Large intestine (tissue), 12 donors: ENCODE measurements around the gene PLXNA4. TPM values are rescaled to one million over a fixed set of nuclear protein-coding genes. Genes with fewer than 3 reads are reported as not detected.

Experiments
- DNase-seq, 2 donors: peaks; one replicate each; pipeline versions ENCODE4 v3.0.0 to v3.0.0-alpha.2; 2013
- H3K27ac ChIP-seq: one replicate; pipeline ENCODE4 v1.5.1; 2013; ENCODE audit warnings: low read length
- H3K27me3 ChIP-seq: 2 replicates; pipeline ENCODE4 v1.6.1; 2013; ENCODE audit warnings: low read length; ENCODE audit not compliant: control insufficient read depth, insufficient read depth
- H3K36me3 ChIP-seq: 2 replicates; pipeline ENCODE4 v1.6.1; 2013; ENCODE audit warnings: low read length; ENCODE audit not compliant: control insufficient read depth, insufficient read depth
- H3K4me1 ChIP-seq: one replicate; pipeline ENCODE4 v1.6.1; 2013; ENCODE audit warnings: low read length; ENCODE audit not compliant: control insufficient read depth, insufficient read depth
- H3K4me3 ChIP-seq: one replicate; pipeline ENCODE4 v1.5.1; 2013; ENCODE audit warnings: low read length
- H3K9me3 ChIP-seq: one replicate; pipeline ENCODE4 v1.6.1; 2013; ENCODE audit warnings: mild to moderate bottlenecking, low read depth, low read length, moderate library complexity; ENCODE audit not compliant: control insufficient read depth
- WGBS: methylation state at CpG from one replicate; pipeline ENCODE4 v1.1.5; 2013; ENCODE audit warnings: low lambda C conversion rate; ENCODE audit not compliant: insufficient coverage; 5-methylcytosine and 5-hydroxymethylcytosine counted together
- long read RNA-seq, 11 donors: transcript quantifications; one replicate each; lab custom pipeline, GENCODE V29; 2026
- polyA plus RNA-seq: library from polyadenylated mRNA; unstranded; fragments of 120-200 nt; gene quantifications from one replicate; pipeline ENCODE4 v1.2.1, GENCODE V29; 2013

PLXNA4 gene
- polyA plus RNA-seq, result 3.2 TPM
- long read RNA-seq, donor 1, result 0 reads
- long read RNA-seq, donor 2, result 0 reads
- long read RNA-seq, donor 3, result 0 reads
- long read RNA-seq, donor 4, result 0 reads
- long read RNA-seq, donor 5, result 0 reads
- long read RNA-seq, donor 6, result 0 reads
- long read RNA-seq, donor 7, result 0 reads
- long read RNA-seq, donor 8, result 0 reads
- long read RNA-seq, donor 9, result 0 reads
- long read RNA-seq, donor 10, result 0 reads
- long read RNA-seq, donor 11, result 0 reads

- Histone ChIP-seq H3K4me1 (peaks cover 2% of the 10 kb centered on the region), H3K27ac (no peak within 1 kb of the TSS), H3K4me3 (peak within 1 kb of the TSS; percentile 12), H3K9me3 (peaks cover 6% of the 10 kb centered on the region), H3K36me3 (no peaks in the 10 kb centered on the region), H3K27me3 (peaks cover 81% of the 10 kb centered on the region)
- peak in 1 of 2 donors; percentile 18 for DNase-seq
- no CpG with 5 or more reads among the region's 67 CpGs for WGBS
Measured at GRCh38 chr7:132575982-132576720, at the start of gene PLXNA4. PLXNA4 (minus strand) TSS chr7:132576470; CDS start chr7:132508693, 67,777 bp downstream.

GRCh38 chr7:132625651-132626050, 49.4 kb upstream of the PLXNA4 start:
- Histone ChIP-seq H3K4me3 (no peak overlapping the region), H3K27ac (no peak overlapping the region), H3K4me1 (no peaks in the 10 kb centered on the region), H3K36me3 (no peaks in the 10 kb centered on the region), H3K9me3 (no peaks in the 10 kb centered on the region), H3K27me3 (peaks cover 2% of the 10 kb centered on the region)
- no peak for DNase-seq
- no CpG with 5 or more reads among the region's 2 CpGs for WGBS

- Histone ChIP-seq H3K4me1 (no peaks in the 10 kb centered on the region), H3K27me3 (peaks cover 7% of the 10 kb centered on the region), H3K9me3 (no peaks in the 10 kb centered on the region), H3K4me3 (no peak overlapping the region), H3K27ac (no peak overlapping the region), H3K36me3 (no peaks in the 10 kb centered on the region)
- WGBS, result 100% methylated on average over 1 of the region's 4 CpGs
- DNase-seq, result no peak
Measured at GRCh38 chr7:132622081-132622480, 45.8 kb upstream of the PLXNA4 start.

- Histone ChIP-seq H3K9me3 (no peaks in the 10 kb centered on the region), H3K36me3 (no peaks in the 10 kb centered on the region), H3K4me3 (no peak overlapping the region), H3K27ac (no peak overlapping the region), H3K4me1 (peaks cover under 1% of the 10 kb centered on the region), H3K27me3 (peaks cover 26% of the 10 kb centered on the region)
- WGBS, result no CpG with 5 or more reads among the region's 6 CpGs
- DNase-seq, result no peak
Measured at GRCh38 chr7:132619967-132620366, 43.7 kb upstream of the PLXNA4 start.

- no peak overlapping the region for H3K4me3 ChIP-seq
- H3K27ac ChIP-seq, result no peak overlapping the region
- WGBS, result 100% methylated on average over 2 of the region's 2 CpGs
- peaks cover 6% of the 10 kb centered on the region for H3K4me1 ChIP-seq
- H3K36me3 ChIP-seq, result no peaks in the 10 kb centered on the region
- no peak for DNase-seq
- H3K9me3 ChIP-seq, result no peaks in the 10 kb centered on the region
- H3K27me3 ChIP-seq, result peaks cover 34% of the 10 kb centered on the region
Measured at GRCh38 chr7:132618956-132619305, 42.7 kb upstream of the PLXNA4 start.

GRCh38 chr7:132618271-132618955, 42.1 kb upstream of the PLXNA4 start:
- no peaks in the 10 kb centered on the region for H3K36me3 ChIP-seq
- H3K4me3 ChIP-seq, result no peak overlapping the region
- no peak overlapping the region for H3K27ac ChIP-seq
- no peak for DNase-seq
- H3K4me1 ChIP-seq, result peaks cover 6% of the 10 kb centered on the region
- peaks cover 34% of the 10 kb centered on the region for H3K27me3 ChIP-seq
- H3K9me3 ChIP-seq, result no peaks in the 10 kb centered on the region
- 60% methylated on average over 1 of the region's 2 CpGs for WGBS

- DNase-seq, result peak; percentile 12 to 26
- Histone ChIP-seq H3K4me3 (no peak overlapping the region), H3K36me3 (no peaks in the 10 kb centered on the region), H3K9me3 (no peaks in the 10 kb centered on the region), H3K27ac (no peak overlapping the region), H3K4me1 (peaks cover 6% of the 10 kb centered on the region), H3K27me3 (peaks cover 41% of the 10 kb centered on the region)
- WGBS, result 0% methylated on average over 5 of the region's 25 CpGs
Measured at GRCh38 chr7:132614428-132615318, 38.4 kb upstream of the PLXNA4 start.

GRCh38 chr7:132613737-132614136, 37.5 kb upstream of the PLXNA4 start:
- no peak for DNase-seq
- no peak overlapping the region for H3K27ac ChIP-seq
- H3K4me1 ChIP-seq, result peaks cover 6% of the 10 kb centered on the region
- WGBS, result 83% methylated on average over 1 of the region's 2 CpGs
- H3K36me3 ChIP-seq, result no peaks in the 10 kb centered on the region
- H3K4me3 ChIP-seq, result no peak overlapping the region
- peaks cover 38% of the 10 kb centered on the region for H3K27me3 ChIP-seq
- H3K9me3 ChIP-seq, result no peaks in the 10 kb centered on the region

GRCh38 chr7:132610995-132611394, 34.7 kb upstream of the PLXNA4 start:
- DNase-seq, result no peak
- peaks cover 6% of the 10 kb centered on the region for H3K4me1 ChIP-seq
- no peaks in the 10 kb centered on the region for H3K36me3 ChIP-seq
- H3K27me3 ChIP-seq, result peaks cover 30% of the 10 kb centered on the region
- no peak overlapping the region for H3K27ac ChIP-seq
- WGBS, result 100% methylated on average over 1 of the region's 3 CpGs
- no peak overlapping the region for H3K4me3 ChIP-seq
- no peaks in the 10 kb centered on the region for H3K9me3 ChIP-seq
